DOHH2 (cell line): ENCODE measurements around the gene TRIM32.

Experiments
- EZH2phosphoT487 ChIP-seq: fragments of 200-600 bp; sonication (generic); IDR thresholded peaks from 2 replicates; pipeline ENCODE4 v1.6.1; 2017; ENCODE audit warnings: borderline replicate concordance, mild to moderate bottlenecking, antibody characterized with exemption, low read length, moderate library complexity, mixed read lengths
- TF ChIP-seq, protein P1 (sequence below): fragments of 200-600 bp; sonication (generic); IDR thresholded peaks from one replicate; pipeline ENCODE4 v1.5.1; 2014; ENCODE audit warnings: antibody characterized with exemption, mild to moderate bottlenecking, low read depth, low read length; ENCODE audit not compliant: poor library complexity, severe bottlenecking

DNA sequence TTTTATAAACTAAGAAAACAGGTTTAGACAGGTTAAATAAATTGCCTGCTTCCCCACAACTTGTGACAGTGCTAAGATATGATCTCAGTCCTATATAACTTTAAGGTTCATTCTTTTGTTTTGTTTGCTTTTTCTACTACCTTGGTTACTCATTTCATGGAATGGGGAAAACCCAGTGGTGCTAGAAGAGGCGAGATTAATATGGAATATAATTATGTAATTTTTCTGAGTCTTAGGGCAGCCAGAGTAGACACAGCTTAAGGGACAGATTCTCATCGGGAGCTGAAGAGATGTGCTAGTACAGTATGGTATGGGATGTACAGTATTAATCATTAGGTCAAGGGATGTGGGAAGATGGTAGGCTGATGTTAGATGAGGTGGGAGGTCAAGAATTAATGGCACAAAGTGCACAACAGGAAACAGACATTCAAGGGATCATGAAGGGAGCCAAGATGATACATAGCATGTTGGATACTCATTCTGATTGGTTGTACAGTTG lies 6.2 kb downstream of the TRIM32 start:
- TF ChIP-seq EZH2phosphoT487: no peak
- TF ChIP-seq, protein P1, sequence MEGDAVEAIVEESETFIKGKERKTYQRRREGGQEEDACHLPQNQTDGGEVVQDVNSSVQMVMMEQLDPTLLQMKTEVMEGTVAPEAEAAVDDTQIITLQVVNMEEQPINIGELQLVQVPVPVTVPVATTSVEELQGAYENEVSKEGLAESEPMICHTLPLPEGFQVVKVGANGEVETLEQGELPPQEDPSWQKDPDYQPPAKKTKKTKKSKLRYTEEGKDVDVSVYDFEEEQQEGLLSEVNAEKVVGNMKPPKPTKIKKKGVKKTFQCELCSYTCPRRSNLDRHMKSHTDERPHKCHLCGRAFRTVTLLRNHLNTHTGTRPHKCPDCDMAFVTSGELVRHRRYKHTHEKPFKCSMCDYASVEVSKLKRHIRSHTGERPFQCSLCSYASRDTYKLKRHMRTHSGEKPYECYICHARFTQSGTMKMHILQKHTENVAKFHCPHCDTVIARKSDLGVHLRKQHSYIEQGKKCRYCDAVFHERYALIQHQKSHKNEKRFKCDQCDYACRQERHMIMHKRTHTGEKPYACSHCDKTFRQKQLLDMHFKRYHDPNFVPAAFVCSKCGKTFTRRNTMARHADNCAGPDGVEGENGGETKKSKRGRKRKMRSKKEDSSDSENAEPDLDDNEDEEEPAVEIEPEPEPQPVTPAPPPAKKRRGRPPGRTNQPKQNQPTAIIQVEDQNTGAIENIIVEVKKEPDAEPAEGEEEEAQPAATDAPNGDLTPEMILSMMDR: no peak
